ENCODE data around the gene LRRFIP2. TPM values are rescaled to one million over a fixed set of nuclear protein-coding genes. Genes with fewer than 3 reads are reported as not detected.

LRRFIP2 gene
- total and polyA plus RNA-seq, 2 of the 4 experiments (the other 2 are of a cell fraction) = 20.6 to 31.0 TPM

- H2BK15ac ChIP-seq (ENCODE audit: low read depth, low read length) = no peak overlapping the region
- H4K91ac ChIP-seq (ENCODE audit: insufficient read depth, low read depth, low read length) = no peak overlapping the region
- dilution Hi-C loops (cut with HindIII; ENCODE audit: low sequenced_read_pairs, unreplicated experiment) = no loop called here
- H2BK5ac ChIP-seq (ENCODE audit: low read depth, low read length, poor library complexity, severe bottlenecking) = no peak overlapping the region
- POLR2A ChIA-PET (ENCODE audit: unreplicated experiment) = no interaction called here
- H3K27ac ChIP-seq (ENCODE audit: insufficient read depth, low read length) = no peak overlapping the region
- H3K23ac ChIP-seq (ENCODE audit: low read depth, low read length) = no peak overlapping the region
- no peaks in the 10 kb centered on the region for H4K20me1 ChIP-seq (ENCODE audit: insufficient read depth, low read length)
- no peak overlapping the region for H2BK20ac ChIP-seq (ENCODE audit: low read depth, low read length)
- peaks cover 3% of the 10 kb centered on the region for H3K9me3 ChIP-seq (ENCODE audit: control insufficient read depth, insufficient read depth, low read length)
- no CpG with 5 or more reads among the region's 7 CpGs for WGBS, 2 experiments (ENCODE audit: extremely low coverage in 2 of 2, insufficient read length in 1 of 2)
- intact Hi-C loops (cut with micrococcal nuclease) = no loop called here
- peaks cover 9 to 22% of the 10 kb centered on the region in 2 experiments; a peak in 2 of 4 replicates for H3K79me1 ChIP-seq (ENCODE audit: low read depth in 1 of 2, low read length in 2 of 2)
- H3K4me1 ChIP-seq (ENCODE audit: control insufficient read depth, insufficient read depth, low read length) = peaks cover 4% of the 10 kb centered on the region
- no peaks in the 10 kb centered on the region for H3K27me3 ChIP-seq (ENCODE audit: control insufficient read depth, insufficient read depth, low read length)
- H2AFZ ChIP-seq (replicated peaks; ENCODE audit: low read length, poor library complexity) = no peak overlapping the region
- no peak overlapping the region for H3K14ac ChIP-seq (replicated peaks; ENCODE audit: low read depth, low read length)
- no peak overlapping the region for H2AK9ac ChIP-seq (replicated peaks; ENCODE audit: low read depth, low read length, poor library complexity)
- no peak overlapping the region for H3K4ac ChIP-seq (ENCODE audit: low read depth, low read length)
- H2AK5ac ChIP-seq (ENCODE audit: low read depth, low read length) = no peak overlapping the region
- BruUV-seq (replicated peaks) = no TSS peak
- ATAC-seq (ENCODE audit: low read depth) (no peak), DNase-seq (peak; percentile 13)
- in situ Hi-C loops (cut with MboI; ENCODE audit: low sequenced_read_pairs) = no loop called here
- no peak overlapping the region for H3K4me3 ChIP-seq (ENCODE audit: insufficient read depth, low read depth, low read length)
- H3K18ac ChIP-seq (ENCODE audit: low read depth, low read length) = no peak overlapping the region
- H4K5ac ChIP-seq (ENCODE audit: low read depth, low read length) = no peak overlapping the region
- H3K4me2 ChIP-seq (ENCODE audit: low read depth, low read length) = no peak overlapping the region
- no peak overlapping the region for H3K9ac ChIP-seq (ENCODE audit: low read depth, low read length)
- peaks cover 29% of the 10 kb centered on the region for H3K36me3 ChIP-seq (ENCODE audit: control insufficient read depth, insufficient read depth, low read length)
- TF ChIP-seq ELK1 (IDR thresholded peaks at IDR 0.05; ENCODE audit: borderline replicate concordance, low read depth, low read length) = no peak
- TF ChIP-seq MXI1 (IDR thresholded peaks at IDR 0.05; ENCODE audit: borderline replicate concordance, low read depth, low read length) = no peak
- TF ChIP-seq USF2 (IDR thresholded peaks at IDR 0.05; ENCODE audit: low read depth, low read length) = no peak
- TF ChIP-seq CTCF (conservative IDR thresholded peaks at IDR 0.05; ENCODE audit: low read depth, low read length) = no peak
- no peak for TF ChIP-seq RCOR1 (IDR thresholded peaks at IDR 0.05; ENCODE audit: insufficient replicate concordance, low read length)
- TF ChIP-seq SMC3 (IDR thresholded peaks at IDR 0.05; ENCODE audit: low read depth, low read length) = no peak
- no peak for TF ChIP-seq RAD21 (IDR thresholded peaks at IDR 0.05; ENCODE audit: low read length)
- CTCF ChIA-PET = interaction anchor here (0.6 kb wide), 1 partner anchor 81 kb away, joined by 3 read pairs; no protein-coding TSS in a partner anchor
- H4K8ac ChIP-seq (ENCODE audit: low read depth in 2 of 2, low read length in 2 of 2) = no peak overlapping the region
- H3K9me1 ChIP-seq (ENCODE audit: insufficient read depth, low read length) = peaks cover 3% of the 10 kb centered on the region; the same call in 1 of the 2 replicates
- no peak overlapping the region for H3K56ac ChIP-seq (ENCODE audit: extremely low read depth, insufficient read depth, low read length)
- H2BK120ac ChIP-seq (ENCODE audit: low read depth, low read length) = no peak overlapping the region
These were observed 143.2 kb downstream of the LRRFIP2 start for GRCh38 chr3:37031096-37031682.

Measured in IMR-90 (cell line).